Measurements from ENCODE around the gene TMPRSS11A.

TMPRSS11A gene

GRCh38 chr4:67934628-67935027, 28.7 kb downstream of the TMPRSS11A start:
- no peak for TF ChIP-seq CTCF (IDR thresholded peaks at IDR 0.05; ENCODE audit: borderline replicate concordance, control extremely low read depth, extremely low read depth, insufficient read depth, missing control alignments)
- no peak for DNase-seq (ENCODE audit: low spot score)
- in situ Hi-C loops (cut with MboI; ENCODE audit: low sequenced_read_pairs, unreplicated experiment): no loop called here

GRCh38 chr4:67933755-67934154, 29.5 kb downstream of the TMPRSS11A start:
- no peak for DNase-seq (ENCODE audit: low spot score)
- in situ Hi-C loops (cut with MboI; ENCODE audit: low sequenced_read_pairs, unreplicated experiment): no loop called here
- no peak for TF ChIP-seq CTCF (IDR thresholded peaks at IDR 0.05; ENCODE audit: borderline replicate concordance, control extremely low read depth, extremely low read depth, insufficient read depth, missing control alignments)

GRCh38 chr4:67933038-67933437, 30.3 kb downstream of the TMPRSS11A start:
- DNase-seq (ENCODE audit: low spot score): no peak
- in situ Hi-C loops (cut with MboI; ENCODE audit: low sequenced_read_pairs, unreplicated experiment): no loop called here
- TF ChIP-seq CTCF (IDR thresholded peaks at IDR 0.05; ENCODE audit: borderline replicate concordance, control extremely low read depth, extremely low read depth, insufficient read depth, missing control alignments): no peak

GRCh38 chr4:67931256-67931655, 32.0 kb downstream of the TMPRSS11A start:
- no peak for TF ChIP-seq CTCF (IDR thresholded peaks at IDR 0.05; ENCODE audit: borderline replicate concordance, control extremely low read depth, extremely low read depth, insufficient read depth, missing control alignments)
- DNase-seq (ENCODE audit: low spot score): no peak
- in situ Hi-C loops (cut with MboI; ENCODE audit: low sequenced_read_pairs, unreplicated experiment): no loop called here

- TF ChIP-seq CTCF (IDR thresholded peaks at IDR 0.05; ENCODE audit: borderline replicate concordance, control extremely low read depth, extremely low read depth, insufficient read depth, missing control alignments): no peak
- in situ Hi-C loops (cut with MboI; ENCODE audit: low sequenced_read_pairs, unreplicated experiment): no loop called here
- DNase-seq (ENCODE audit: low spot score): no peak
Observed at GRCh38 chr4:67929426-67929825, 33.9 kb downstream of the TMPRSS11A start.

- no peak for TF ChIP-seq CTCF (IDR thresholded peaks at IDR 0.05; ENCODE audit: borderline replicate concordance, control extremely low read depth, extremely low read depth, insufficient read depth, missing control alignments)
- in situ Hi-C loops (cut with MboI; ENCODE audit: low sequenced_read_pairs, unreplicated experiment): no loop called here
- DNase-seq (ENCODE audit: low spot score): no peak
Observed at GRCh38 chr4:67928546-67928945, 34.7 kb downstream of the TMPRSS11A start.

GRCh38 chr4:67927251-67927650, 36.0 kb downstream of the TMPRSS11A start:
- DNase-seq (ENCODE audit: low spot score): no peak
- TF ChIP-seq CTCF (IDR thresholded peaks at IDR 0.05; ENCODE audit: borderline replicate concordance, control extremely low read depth, extremely low read depth, insufficient read depth, missing control alignments): no peak
- in situ Hi-C loops (cut with MboI; ENCODE audit: low sequenced_read_pairs, unreplicated experiment): no loop called here
